Epithelial cell of esophagus (primary cell): ENCODE results near the gene CFAP161.

Experiments
- DNase-seq: peaks from one replicate; pipeline ENCODE4 v3.0.0; 2010; ENCODE audit warnings: low read depth
- H3K4me3 ChIP-seq: 2 replicates; pipeline ENCODE4 v1.5.1; 2011; ENCODE audit warnings: mild to moderate bottlenecking, low read length, control low read depth
- CTCF ChIP-seq: IDR thresholded peaks from 2 replicates; pipeline ENCODE4 v1.5.1; 2011; ENCODE audit warnings: low read depth, mild to moderate bottlenecking, low read length, control low read depth, inconsistent platforms; ENCODE audit not compliant: insufficient read depth; ENCODE audit errors: missing control alignments

CFAP161 gene

GRCh38 chr15:81165535-81165934 lies 31.5 kb downstream of the CFAP161 start:
- no peak for TF ChIP-seq CTCF

GRCh38 chr15:81166636-81167305 lies 32.7 kb downstream of the CFAP161 start:
- H3K4me3 ChIP-seq, result no peak overlapping the region
- no peak for TF ChIP-seq CTCF
- DNase-seq, result no peak

More at GRCh38 chr15:81165535-81165934, 31.5 kb downstream of the CFAP161 start:
- DNase-seq, result no peak
- H3K4me3 ChIP-seq, result no peak overlapping the region

- no peak overlapping the region for H3K4me3 ChIP-seq
- DNase-seq, result no peak
- no peak for TF ChIP-seq CTCF
These were observed 34.1 kb downstream of the CFAP161 start for GRCh38 chr15:81168131-81168526.

- H3K4me3 ChIP-seq, result no peak overlapping the region
- TF ChIP-seq CTCF, result no peak
- DNase-seq, result no peak
These were observed 34.6 kb downstream of the CFAP161 start for GRCh38 chr15:81168644-81169043.

- no peak for DNase-seq
- TF ChIP-seq CTCF, result no peak
- no peak overlapping the region for H3K4me3 ChIP-seq
These were observed 36.4 kb downstream of the CFAP161 start for GRCh38 chr15:81170511-81170910.

GRCh38 chr15:81171286-81171685 lies 37.2 kb downstream of the CFAP161 start:
- TF ChIP-seq CTCF, result no peak
- no peak for DNase-seq
- no peak overlapping the region for H3K4me3 ChIP-seq

GRCh38 chr15:81174125-81174791 lies 40.2 kb downstream of the CFAP161 start:
- no peak overlapping the region for H3K4me3 ChIP-seq
- no peak for DNase-seq
- TF ChIP-seq CTCF, result no peak
